DND-41 (cell line): ENCODE measurements around the gene GLOD5.
"Not testable (repeated sequence)": the region's sequence is repeated elsewhere in the genome, so short reads cannot be mapped to it uniquely, and the experiment has no call there.

Experiments used
- ATAC-seq: fragments of 200-7000 bp; cut with Tn5 transposase; 3 replicates; pipeline ENCODE4 v1.9.1; 2021; ENCODE audit warnings: low read depth; ENCODE audit not compliant: insufficient read depth
- DNase-seq: peaks from one replicate; pipeline ENCODE4 v3.0.0-alpha.2; 2020
- H2AFZ ChIP-seq: 2 replicates; pipeline ENCODE4 v1.6.0; 2012; ENCODE audit warnings: low read depth, low read length
- H3K27ac ChIP-seq: 2 replicates; pipeline ENCODE4 v1.5.1; 2012; ENCODE audit warnings: low read length, inconsistent platforms
- H3K27me3 ChIP-seq: fragments of 200-600 bp; sonication (generic); 2 replicates; pipeline ENCODE4 v1.6.0; 2012; ENCODE audit warnings: low read length, mild to moderate bottlenecking, inconsistent platforms; ENCODE audit not compliant: insufficient read depth, poor library complexity
- H3K36me3 ChIP-seq: 2 replicates; pipeline ENCODE4 v1.5.1; 2012; ENCODE audit warnings: low read length, inconsistent platforms; ENCODE audit not compliant: insufficient read depth
- H3K4me1 ChIP-seq: 2 replicates; pipeline ENCODE4 v1.5.1; 2012; ENCODE audit warnings: mild to moderate bottlenecking, low read length; ENCODE audit not compliant: insufficient read depth
- H3K4me2 ChIP-seq: 2 replicates; pipeline ENCODE4 v1.6.0; 2012; ENCODE audit warnings: mild to moderate bottlenecking, moderate library complexity, low read length, inconsistent platforms; ENCODE audit not compliant: insufficient read depth
- H3K4me3 ChIP-seq, 2 experiments: fragments of 200-600 bp in 1 of 2; shearing (Covaris generic) in 1 of 2; 2 replicates each; pipeline ENCODE4 v1.5.1; 2012 to 2016; ENCODE audit warnings: inconsistent platforms in 2 of 2, low read length in 2 of 2, mild to moderate bottlenecking in 2 of 2, low read depth in 1 of 2, moderate library complexity in 1 of 2
- H3K79me2 ChIP-seq: 2 replicates; pipeline ENCODE4 v1.6.0; 2012; ENCODE audit warnings: low read length, inconsistent platforms; ENCODE audit not compliant: insufficient read depth
- H3K9ac ChIP-seq: 2 replicates; pipeline ENCODE4 v1.6.0; 2012; ENCODE audit warnings: low read depth, mild to moderate bottlenecking, inconsistent platforms, low read length, moderate library complexity
- H3K9me3 ChIP-seq: 2 replicates; pipeline ENCODE4 v1.5.1; 2012; ENCODE audit warnings: low read length, moderate library complexity, mild to moderate bottlenecking, inconsistent platforms; ENCODE audit not compliant: insufficient read depth, severe bottlenecking
- H4K20me1 ChIP-seq: 2 replicates; pipeline ENCODE4 v1.6.0; 2012; ENCODE audit warnings: low read length; ENCODE audit not compliant: insufficient read depth
- CTCF ChIP-seq: IDR thresholded peaks from 2 replicates; pipeline ENCODE4 v1.5.1; 2012; ENCODE audit warnings: borderline replicate concordance, low read length, moderate library complexity, mild to moderate bottlenecking; ENCODE audit not compliant: poor library complexity, severe bottlenecking; ENCODE audit errors: extremely low read depth
- EZH2 ChIP-seq: IDR thresholded peaks from 3 replicates; pipeline ENCODE4 v1.6.1; 2012; ENCODE audit warnings: borderline replicate concordance, low read depth, mild to moderate bottlenecking, moderate library complexity, low read length, inconsistent platforms; ENCODE audit not compliant: severe bottlenecking

Gene GLOD5

GRCh38 chrX:48818098-48818497 is 56.6 kb downstream of the GLOD5 start:
- DNase-seq (no peak), ATAC-seq (no peak)
- H3K79me2 ChIP-seq = no peaks in the 10 kb centered on the region
- H3K9me3 ChIP-seq = no peaks in the 10 kb centered on the region
- no peak overlapping the region for H3K27ac ChIP-seq
- no peaks in the 10 kb centered on the region for H4K20me1 ChIP-seq
- no peaks in the 10 kb centered on the region for H3K4me1 ChIP-seq
- no peak overlapping the region for H3K4me2 ChIP-seq
- H3K36me3 ChIP-seq = peaks cover 40% of the 10 kb centered on the region
- H3K9ac ChIP-seq = no peak overlapping the region
- H3K27me3 ChIP-seq = no peaks in the 10 kb centered on the region
- no peak overlapping the region for H3K4me3 ChIP-seq
- no peak for TF ChIP-seq CTCF
- TF ChIP-seq EZH2 = no peak
- no peak overlapping the region for H2AFZ ChIP-seq

- Histone ChIP-seq H4K20me1 (no peaks in the 10 kb centered on the region), H2AFZ (no peak overlapping the region), H3K27me3 (no peaks in the 10 kb centered on the region), H3K4me2 (no peak overlapping the region), H3K9ac (no peak overlapping the region), H3K4me1 (no peaks in the 10 kb centered on the region), H3K36me3 (peaks cover 47% of the 10 kb centered on the region), H3K27ac (no peak overlapping the region), H3K9me3 (no peaks in the 10 kb centered on the region), H3K4me3 (no peak overlapping the region), H3K79me2 (no peaks in the 10 kb centered on the region)
- no peak for TF ChIP-seq EZH2
- TF ChIP-seq CTCF = no peak
- DNase-seq (no peak), ATAC-seq (no peak)
Observed at GRCh38 chrX:48818866-48819265, 57.3 kb downstream of the GLOD5 start.

GRCh38 chrX:48819394-48819793 is 57.8 kb downstream of the GLOD5 start:
- ATAC-seq, H3K27ac ChIP-seq, H3K4me1 ChIP-seq, H3K9me3 ChIP-seq, H3K9ac ChIP-seq, H2AFZ ChIP-seq, DNase-seq, H4K20me1 ChIP-seq, H3K4me3 ChIP-seq, H3K27me3 ChIP-seq, H3K4me2 ChIP-seq, H3K79me2 ChIP-seq: not testable (repeated sequence)
- peaks cover 46% of the 10 kb centered on the region for H3K36me3 ChIP-seq

- Histone ChIP-seq H4K20me1 (no peaks in the 10 kb centered on the region), H2AFZ (no peak overlapping the region), H3K27me3 (no peaks in the 10 kb centered on the region), H3K9me3 (no peaks in the 10 kb centered on the region), H3K4me3 (no peak overlapping the region), H3K4me1 (no peaks in the 10 kb centered on the region), H3K79me2 (no peaks in the 10 kb centered on the region), H3K4me2 (no peak overlapping the region), H3K36me3 (peaks cover 40% of the 10 kb centered on the region), H3K9ac (no peak overlapping the region), H3K27ac (no peak overlapping the region)
- TF ChIP-seq CTCF (no peak), EZH2 (no peak)
- DNase-seq = no peak
- ATAC-seq = no peak
Observed at GRCh38 chrX:48823053-48823452, 61.5 kb downstream of the GLOD5 start.
